Calu3 (cell line): ENCODE measurements around the gene TNNI3K. TPM values are rescaled to one million over a fixed set of nuclear protein-coding genes. Genes with fewer than 3 reads are reported as not detected.

ENCODE experiments used
- BruUV-seq: library from RNA; stranded (reverse); fragments of 400-500 nt; replicated peaks from 2 replicates; lab custom pipeline; 2021; lab: Mats Ljungman, UMichigan
- CTCF ChIA-PET: fragments of 300-600 bp; sonication (Branson Sonifier 250); formaldehyde crosslinking; loops from one replicate; lab custom pipeline; 2022; ENCODE audit warnings: antibody characterized with exemption; lab: Charles Lee
- DNase-seq: peaks from one replicate; pipeline ENCODE4 v3.0.0; 2022
- H3K27ac Mint-ChIP-seq: one replicate; pipeline ENCODE4 v1.8.0; 2022; ENCODE audit warnings: mixed read lengths; ENCODE audit not compliant: unreplicated experiment
- H3K27me3 Mint-ChIP-seq: one replicate; pipeline ENCODE4 v1.8.0; 2022; ENCODE audit warnings: mixed read lengths; ENCODE audit not compliant: unreplicated experiment
- H3K36me3 Mint-ChIP-seq: one replicate; pipeline ENCODE4 v1.8.0; 2022; ENCODE audit warnings: mild to moderate bottlenecking, moderate library complexity, mixed read lengths; ENCODE audit not compliant: insufficient read depth, unreplicated experiment
- H3K4me1 Mint-ChIP-seq: one replicate; pipeline ENCODE4 v1.8.0; 2022; ENCODE audit warnings: mild to moderate bottlenecking, low read depth, mixed read lengths; ENCODE audit not compliant: unreplicated experiment
- H3K4me3 Mint-ChIP-seq: one replicate; pipeline ENCODE4 v1.8.0; 2022; ENCODE audit warnings: mild to moderate bottlenecking, low read depth, moderate library complexity, mixed read lengths; ENCODE audit not compliant: unreplicated experiment
- H3K9me3 Mint-ChIP-seq: one replicate; pipeline ENCODE4 v1.8.0; 2022; ENCODE audit warnings: low read depth, mixed read lengths; ENCODE audit not compliant: unreplicated experiment
- CTCF ChIP-seq: fragments of 200-600 bp; IDR thresholded peaks from one replicate; pipeline ENCODE4 v1.8.0; 2022; ENCODE audit warnings: antibody characterized with exemption; ENCODE audit not compliant: unreplicated experiment
- intact Hi-C: fragments of 100-400 bp; cut with micrococcal nuclease; formaldehyde crosslinking; loops from one replicate; pipeline ENCODE4 v1.10.0; 2022; ENCODE audit not compliant: unreplicated experiment
- total RNA-seq: library from RNA; stranded (reverse); gene quantifications from 2 replicates; pipeline ENCODE4 v1.2.3, GENCODE V29; 2022

The TNNI3K gene
- total RNA-seq, 1 experiment from 2014 or later: not detected

GRCh38 chr1:74470251-74470650 lies 235.1 kb downstream of the TNNI3K start:
- Mint-ChIP-seq H3K27me3 (no peaks in the 10 kb centered on the region), H3K4me1 (no peaks in the 10 kb centered on the region), H3K9me3 (no peaks in the 10 kb centered on the region), H3K36me3 (no peaks in the 10 kb centered on the region), H3K4me3 (no peak overlapping the region), H3K27ac (no peak overlapping the region)
- BruUV-seq: no TSS peak
- CTCF ChIA-PET: no interaction called here
- intact Hi-C loops: no loop called here
- no peak for DNase-seq
- TF ChIP-seq CTCF: no peak

GRCh38 chr1:74470936-74471335 lies 235.7 kb downstream of the TNNI3K start:
- no TSS peak for BruUV-seq
- Mint-ChIP-seq H3K27me3 (no peaks in the 10 kb centered on the region), H3K4me3 (no peak overlapping the region), H3K4me1 (no peaks in the 10 kb centered on the region), H3K9me3 (no peaks in the 10 kb centered on the region), H3K27ac (no peak overlapping the region), H3K36me3 (no peaks in the 10 kb centered on the region)
- CTCF ChIA-PET: no interaction called here
- no peak for TF ChIP-seq CTCF
- no peak for DNase-seq
- intact Hi-C loops: no loop called here

GRCh38 chr1:74471470-74471869 lies 236.3 kb downstream of the TNNI3K start:
- CTCF ChIA-PET: no interaction called here
- Mint-ChIP-seq H3K4me1 (no peaks in the 10 kb centered on the region), H3K36me3 (no peaks in the 10 kb centered on the region), H3K9me3 (no peaks in the 10 kb centered on the region), H3K27me3 (no peaks in the 10 kb centered on the region), H3K4me3 (no peak overlapping the region), H3K27ac (no peak overlapping the region)
- no peak for TF ChIP-seq CTCF
- BruUV-seq: no TSS peak
- intact Hi-C loops: no loop called here
- DNase-seq: no peak

GRCh38 chr1:74474585-74474984 lies 239.4 kb downstream of the TNNI3K start:
- no peak for TF ChIP-seq CTCF
- CTCF ChIA-PET: no interaction called here
- DNase-seq: no peak
- H3K36me3 Mint-ChIP-seq: no peaks in the 10 kb centered on the region
- no peak overlapping the region for H3K27ac Mint-ChIP-seq
- no peaks in the 10 kb centered on the region for H3K27me3 Mint-ChIP-seq
- H3K4me1 Mint-ChIP-seq: no peaks in the 10 kb centered on the region
- no TSS peak for BruUV-seq
- intact Hi-C loops: no loop called here
- H3K9me3 Mint-ChIP-seq: no peaks in the 10 kb centered on the region
- H3K4me3 Mint-ChIP-seq: no peak overlapping the region
